Activated T-helper 2 cell treated with anti-CD3 and anti-CD28 coated beads, Interferon-gamma antibody, Interleukin-2, Interleukin-4, amounts not matched to agents 10 μg/mL and 5 μg/mL and 100 μg/mL, durations not matched to agents 14 hours and 24 hours and 36 hours (primary cell): ENCODE measurements around the gene AKR1D1. TPM values are rescaled to one million over a fixed set of nuclear protein-coding genes. Genes with fewer than 3 reads are reported as not detected.
"Not testable (repeated sequence)": the region's sequence is repeated elsewhere in the genome, so short reads cannot be mapped to it uniquely, and the experiment has no call there.

Experiments used
- DNase-seq: peaks from one replicate; pipeline ENCODE4 v3.0.0; 2021; ENCODE audit warnings: low spot score
- H3K27ac Mint-ChIP-seq: one replicate; pipeline ENCODE4 v1.8.0; 2021; ENCODE audit warnings: mixed read lengths
- H3K27me3 Mint-ChIP-seq: one replicate; pipeline ENCODE4 v1.8.0; 2021; ENCODE audit warnings: low read depth, mixed read lengths
- H3K36me3 Mint-ChIP-seq: one replicate; pipeline ENCODE4 v1.8.0; 2021; ENCODE audit warnings: low read depth, mixed read lengths
- H3K4me1 Mint-ChIP-seq: one replicate; pipeline ENCODE4 v1.8.0; 2021; ENCODE audit warnings: low read depth, mixed read lengths
- H3K4me3 Mint-ChIP-seq: one replicate; pipeline ENCODE4 v1.8.0; 2021; ENCODE audit warnings: low read depth, mild to moderate bottlenecking, moderate library complexity, mixed read lengths
- H3K9me3 Mint-ChIP-seq: one replicate; pipeline ENCODE4 v1.8.0; 2021; ENCODE audit warnings: mixed read lengths
- intact Hi-C: fragments of 100-400 bp; cut with micrococcal nuclease; formaldehyde crosslinking; loops from one replicate; pipeline ENCODE4 v1.15.1; 2023
- total RNA-seq: library from RNA; stranded (reverse); gene quantifications from 2 replicates; pipeline ENCODE4 v1.2.3, GENCODE V29; 2022

The AKR1D1 gene
- total RNA-seq, 1 donor from 2014 or later = not detected

DNA sequence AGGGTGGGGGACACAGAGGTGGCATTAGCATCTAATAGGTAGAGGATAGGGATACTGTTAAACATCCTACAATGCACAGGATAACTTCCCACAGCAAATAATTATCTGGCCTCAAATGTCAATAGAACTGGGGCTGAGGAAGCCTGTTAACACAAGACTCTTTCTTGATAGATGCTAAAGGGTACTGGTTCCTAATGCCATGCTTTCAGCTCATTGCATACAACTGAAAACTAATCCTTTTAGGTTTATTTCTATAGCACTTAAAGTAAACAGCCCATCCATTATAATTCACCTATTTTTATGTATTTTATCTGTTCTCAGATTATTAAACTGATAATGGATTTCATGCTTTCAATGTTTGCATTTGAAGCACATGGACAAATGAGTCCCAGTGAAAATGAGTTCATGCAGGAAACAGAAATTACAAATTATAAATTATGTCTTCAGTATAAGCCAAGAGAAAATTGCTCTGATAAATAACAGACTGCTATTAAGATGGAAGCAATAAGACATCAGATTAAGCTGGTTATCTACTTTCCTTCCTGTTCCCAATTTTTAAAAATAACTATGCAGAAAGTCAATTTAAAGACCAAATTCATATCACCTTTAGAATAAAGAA is 66.4 kb downstream of the AKR1D1 start:
- intact Hi-C loops = no loop called here
- no peak overlapping the region for H3K27ac Mint-ChIP-seq
- peaks cover 12% of the 10 kb centered on the region for H3K27me3 Mint-ChIP-seq
- no peaks in the 10 kb centered on the region for H3K36me3 Mint-ChIP-seq
- no peak overlapping the region for H3K4me3 Mint-ChIP-seq
- DNase-seq = no peak
- no peaks in the 10 kb centered on the region for H3K9me3 Mint-ChIP-seq
- peaks cover 6% of the 10 kb centered on the region for H3K4me1 Mint-ChIP-seq

DNA sequence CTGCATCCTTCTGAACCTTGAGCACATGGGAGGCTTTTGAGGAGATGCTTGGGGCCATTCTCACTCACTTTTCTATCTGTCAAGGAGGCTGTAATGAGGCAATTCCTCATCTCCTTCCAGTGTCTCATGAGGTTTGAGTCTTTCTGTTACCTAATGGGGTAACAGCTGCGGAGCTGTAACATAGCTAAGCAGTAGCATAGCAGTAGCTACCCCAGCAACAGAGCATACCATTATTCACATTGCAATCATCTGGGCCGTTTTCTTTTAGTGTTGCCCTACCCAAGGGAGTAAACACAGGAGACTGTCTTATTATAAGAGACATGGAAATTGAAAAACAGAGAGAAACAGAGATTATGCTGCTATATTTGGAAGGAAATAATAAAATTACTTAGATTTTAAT is 68.7 kb downstream of the AKR1D1 start:
- H3K27ac Mint-ChIP-seq = no peak overlapping the region
- DNase-seq = no peak
- H3K36me3 Mint-ChIP-seq = no peaks in the 10 kb centered on the region
- H3K4me1 Mint-ChIP-seq = peaks cover 6% of the 10 kb centered on the region
- intact Hi-C loops = no loop called here
- H3K9me3 Mint-ChIP-seq = no peaks in the 10 kb centered on the region
- no peak overlapping the region for H3K4me3 Mint-ChIP-seq
- peaks cover 13% of the 10 kb centered on the region for H3K27me3 Mint-ChIP-seq

DNA sequence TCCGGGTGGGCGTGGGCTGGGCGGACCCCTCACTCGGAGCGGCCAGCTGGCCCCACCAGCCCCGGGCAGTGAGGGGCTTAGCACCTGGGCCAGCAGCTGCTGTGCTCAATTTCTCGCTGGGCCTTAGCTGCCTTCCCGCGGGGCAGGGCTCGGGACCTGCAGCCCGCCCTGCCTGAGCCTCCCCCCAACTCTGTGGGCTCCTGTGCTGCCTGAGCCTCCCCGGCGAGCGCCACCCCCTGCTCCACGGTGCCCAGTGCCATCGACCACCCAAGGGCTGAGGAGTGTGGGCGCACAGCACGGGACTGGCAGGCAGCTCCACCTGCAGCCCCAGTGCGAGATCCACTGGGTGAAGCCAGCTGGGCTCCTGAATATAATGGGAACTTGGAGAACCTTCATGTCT is 70.0 kb downstream of the AKR1D1 start:
- not testable (repeated sequence) for H3K4me3 Mint-ChIP-seq

DNA sequence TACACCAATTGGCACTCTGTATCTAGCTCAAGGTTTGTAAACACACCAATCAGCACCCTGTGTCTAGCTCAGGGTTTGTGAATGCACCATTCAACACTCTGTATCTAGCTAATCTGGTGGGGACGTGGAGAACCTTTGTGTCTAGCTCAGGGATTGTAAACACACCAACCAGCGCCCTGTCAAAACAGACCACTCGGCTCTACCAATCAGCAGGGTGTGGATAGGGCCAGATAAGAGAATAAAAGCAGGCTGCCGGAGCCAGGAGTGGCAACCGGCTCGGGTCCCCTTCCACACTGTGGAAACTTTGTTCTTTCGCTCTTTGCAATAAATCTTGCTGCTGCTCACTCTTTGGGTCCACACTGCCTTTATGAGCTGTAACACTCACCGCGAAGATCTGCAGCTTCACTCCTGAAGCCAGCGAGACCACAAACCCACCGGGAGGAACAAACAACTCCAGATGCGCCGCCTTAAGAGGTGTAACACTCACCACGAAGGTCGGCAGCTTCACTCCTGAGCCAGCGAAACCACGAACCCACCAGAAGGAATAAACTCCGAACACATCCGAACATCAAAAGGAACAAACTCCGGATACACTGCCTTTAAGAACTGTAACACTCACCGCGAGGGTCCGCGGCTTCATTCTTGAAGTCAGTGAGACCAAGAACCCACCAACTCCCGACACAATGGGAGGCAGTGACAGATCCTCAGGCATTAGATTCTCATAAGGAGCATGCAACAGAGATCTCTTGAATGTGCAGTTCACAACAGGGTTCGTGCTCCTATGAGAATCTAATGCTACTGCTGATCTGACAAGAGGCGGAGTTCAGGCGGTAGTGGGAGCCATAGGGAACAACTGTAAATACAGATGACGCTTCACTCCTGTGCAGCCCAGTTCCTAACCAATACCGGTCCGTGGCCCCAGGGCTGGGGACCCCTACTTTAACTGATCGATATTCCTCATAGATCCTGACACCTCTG is 70.8 kb downstream of the AKR1D1 start:
- H3K27me3 Mint-ChIP-seq = peaks cover 13% of the 10 kb centered on the region
- H3K36me3 Mint-ChIP-seq, H3K4me1 Mint-ChIP-seq, DNase-seq, intact Hi-C loops, H3K27ac Mint-ChIP-seq, H3K9me3 Mint-ChIP-seq: not testable (repeated sequence)
- H3K4me3 Mint-ChIP-seq = peak overlapping the region; percentile 51

More for the DNA sequence above, 70.0 kb downstream of the AKR1D1 start:
- intact Hi-C loops, H3K36me3 Mint-ChIP-seq, H3K4me1 Mint-ChIP-seq, H3K27ac Mint-ChIP-seq, H3K9me3 Mint-ChIP-seq, DNase-seq: not testable (repeated sequence)
- H3K27me3 Mint-ChIP-seq = peaks cover 13% of the 10 kb centered on the region

DNA sequence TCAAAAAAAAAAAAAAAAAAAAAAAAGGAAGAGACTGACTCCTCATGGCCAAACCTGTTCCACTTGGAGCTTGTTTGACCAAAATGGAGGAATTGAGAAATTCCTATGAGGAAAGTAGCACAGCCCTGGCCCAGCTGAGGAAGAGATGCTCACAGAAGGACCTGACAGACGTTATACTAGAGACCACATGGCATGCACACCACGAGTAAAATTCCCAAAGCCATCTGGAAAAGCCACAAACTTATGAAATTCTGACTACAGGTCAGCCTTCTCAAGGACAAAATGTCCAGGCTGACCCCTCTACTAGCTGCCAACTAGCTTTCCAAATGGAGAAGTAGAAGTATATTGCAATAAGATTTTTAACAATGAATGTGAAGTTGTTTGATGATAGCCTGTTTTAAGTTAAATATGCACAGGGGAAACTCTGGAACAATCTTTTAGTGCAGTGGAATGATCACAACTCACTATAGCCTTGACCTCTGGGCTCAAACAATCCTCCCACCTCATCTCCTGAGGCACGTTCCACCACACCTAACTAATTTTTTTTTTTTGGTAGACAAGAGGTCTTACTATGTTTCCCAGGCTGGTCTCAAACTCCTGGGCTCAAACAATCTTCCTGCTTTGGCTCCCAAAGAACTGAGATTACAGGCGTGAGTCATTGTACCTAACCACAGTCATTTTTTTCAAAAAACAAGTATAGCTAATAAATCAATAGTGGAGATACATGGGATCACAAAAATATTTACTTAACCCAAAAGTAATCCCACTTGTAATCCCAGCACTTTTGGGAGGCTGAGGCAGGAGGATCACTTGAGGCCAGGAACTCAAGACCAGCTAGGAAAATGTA is 75.7 kb downstream of the AKR1D1 start:
- Mint-ChIP-seq H3K36me3 (no peaks in the 10 kb centered on the region), H3K9me3 (no peaks in the 10 kb centered on the region), H3K27me3 (peaks cover 10% of the 10 kb centered on the region), H3K4me1 (peaks cover 3% of the 10 kb centered on the region), H3K4me3 (no peak overlapping the region), H3K27ac (no peak overlapping the region)
- intact Hi-C loops = no loop called here
- no peak for DNase-seq

DNA sequence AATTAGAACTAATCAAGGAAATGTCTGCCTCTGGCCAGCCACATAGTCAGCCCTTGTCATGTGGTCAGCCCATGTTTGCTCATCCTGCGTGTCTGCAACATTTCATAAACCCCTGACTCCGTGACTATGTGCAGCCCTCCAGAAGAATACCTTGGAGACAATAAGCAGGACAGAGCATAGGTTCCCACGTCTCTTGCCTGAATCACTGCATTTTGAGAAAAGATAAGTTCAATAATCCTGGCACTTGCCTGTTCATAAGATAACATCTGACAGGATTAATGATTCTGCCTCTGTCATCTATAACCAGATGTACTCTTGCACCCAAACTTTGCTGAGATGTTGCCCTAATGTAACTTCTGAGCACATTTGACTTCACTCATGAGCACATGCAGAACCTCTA is 78.4 kb downstream of the AKR1D1 start:
- Mint-ChIP-seq H3K36me3 (no peaks in the 10 kb centered on the region), H3K4me3 (no peak overlapping the region), H3K9me3 (no peaks in the 10 kb centered on the region), H3K27me3 (peaks cover 2% of the 10 kb centered on the region), H3K27ac (no peak overlapping the region), H3K4me1 (no peaks in the 10 kb centered on the region)
- DNase-seq = no peak
- intact Hi-C loops = no loop called here

DNA sequence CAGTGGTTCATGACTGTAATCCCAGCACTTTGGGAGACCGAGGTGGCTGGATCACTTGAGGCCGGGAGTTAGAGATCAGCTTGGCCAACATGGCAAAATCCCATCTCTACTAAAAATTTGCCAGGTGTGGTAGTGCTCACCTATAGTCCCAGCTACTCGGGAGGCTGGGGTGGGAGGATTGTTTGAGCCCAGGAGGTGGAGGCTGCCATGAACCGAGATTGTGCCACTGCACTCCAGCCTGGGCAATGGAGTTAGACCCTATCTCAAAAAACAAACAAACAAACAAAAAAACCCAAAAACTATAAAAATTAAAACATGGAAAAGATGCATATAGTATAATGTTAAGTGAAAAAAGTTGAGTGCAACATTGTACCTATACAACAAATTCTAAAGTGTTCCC is 81.4 kb downstream of the AKR1D1 start:
- intact Hi-C loops = no loop called here
- Mint-ChIP-seq H3K27me3 (no peaks in the 10 kb centered on the region), H3K9me3 (no peaks in the 10 kb centered on the region), H3K27ac (no peak overlapping the region), H3K36me3 (no peaks in the 10 kb centered on the region), H3K4me1 (no peaks in the 10 kb centered on the region), H3K4me3 (no peak overlapping the region)
- DNase-seq = no peak

DNA sequence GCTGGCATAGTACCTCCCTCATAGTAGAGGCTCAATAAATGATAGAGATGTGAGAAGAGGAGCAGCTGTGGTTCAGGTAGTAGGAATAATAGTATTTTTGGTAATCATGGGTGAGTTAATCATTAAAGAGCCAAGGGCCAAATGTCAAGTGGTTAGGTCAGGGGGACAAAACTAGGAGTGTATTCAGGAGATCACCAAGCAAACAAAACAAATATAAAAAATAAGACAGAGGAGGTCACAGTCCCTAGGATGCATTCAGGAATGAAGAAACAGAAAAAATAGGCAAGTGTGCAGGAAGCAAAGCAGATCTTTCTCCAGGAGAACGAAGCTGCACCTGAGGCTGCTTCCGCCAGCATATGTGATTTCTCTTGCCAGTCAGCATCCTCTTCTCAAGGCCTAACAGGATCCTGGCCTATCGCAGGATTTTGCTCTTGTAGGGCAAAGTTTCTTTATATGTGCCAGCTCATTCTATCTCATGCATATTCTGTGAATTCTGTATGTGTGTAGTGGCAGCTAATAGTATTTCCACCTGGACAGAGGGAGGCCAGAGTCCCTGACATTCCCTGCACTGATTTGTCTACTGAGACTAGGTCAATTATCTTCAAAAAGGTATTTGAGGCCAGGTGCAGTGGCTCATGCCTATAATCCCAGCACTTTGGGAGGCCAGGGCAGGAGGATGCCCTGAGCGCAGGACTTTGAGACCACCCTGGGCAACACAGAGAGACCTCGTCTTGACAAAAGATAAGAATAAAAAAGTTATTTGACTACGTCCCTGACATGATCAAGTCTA is 82.7 kb downstream of the AKR1D1 start:
- Mint-ChIP-seq H3K4me3 (no peak overlapping the region), H3K9me3 (peaks cover 2% of the 10 kb centered on the region), H3K27ac (no peak overlapping the region), H3K36me3 (no peaks in the 10 kb centered on the region), H3K4me1 (no peaks in the 10 kb centered on the region), H3K27me3 (no peaks in the 10 kb centered on the region)
- intact Hi-C loops = no loop called here
- no peak for DNase-seq

- H3K4me3 Mint-ChIP-seq = no peak overlapping the region
- H3K27me3 Mint-ChIP-seq = no peaks in the 10 kb centered on the region
- no peaks in the 10 kb centered on the region for H3K4me1 Mint-ChIP-seq
- no peak overlapping the region for H3K27ac Mint-ChIP-seq
- intact Hi-C loops = loop anchor here (1.0 kb wide), 2 partner anchors 577 to 705 kb away; no protein-coding TSS in a partner anchor
- H3K9me3 Mint-ChIP-seq = peaks cover 14% of the 10 kb centered on the region
- peak; percentile 67 for DNase-seq
- peaks cover 6% of the 10 kb centered on the region for H3K36me3 Mint-ChIP-seq
Measured at GRCh38 chr7:138161600-138162081, 85.4 kb downstream of the AKR1D1 start.

GRCh38 chr7:138162236-138162635 is 86.0 kb downstream of the AKR1D1 start:
- H3K27me3 Mint-ChIP-seq = no peaks in the 10 kb centered on the region
- no peak overlapping the region for H3K4me3 Mint-ChIP-seq
- intact Hi-C loops = no loop called here
- no peak overlapping the region for H3K27ac Mint-ChIP-seq
- H3K36me3 Mint-ChIP-seq = peaks cover 6% of the 10 kb centered on the region
- no peak for DNase-seq
- no peaks in the 10 kb centered on the region for H3K4me1 Mint-ChIP-seq
- peaks cover 14% of the 10 kb centered on the region for H3K9me3 Mint-ChIP-seq

- Mint-ChIP-seq H3K9me3 (peaks cover 14% of the 10 kb centered on the region), H3K4me3 (no peak overlapping the region), H3K4me1 (no peaks in the 10 kb centered on the region), H3K36me3 (peaks cover 6% of the 10 kb centered on the region), H3K27ac (no peak overlapping the region), H3K27me3 (peaks cover 10% of the 10 kb centered on the region)
- intact Hi-C loops = no loop called here
- no peak for DNase-seq
Measured at GRCh38 chr7:138163800-138164199, 87.5 kb downstream of the AKR1D1 start.

- intact Hi-C loops = no loop called here
- no peak for DNase-seq
- Mint-ChIP-seq H3K27ac (no peak overlapping the region), H3K9me3 (peaks cover 14% of the 10 kb centered on the region), H3K36me3 (peaks cover 6% of the 10 kb centered on the region), H3K4me3 (no peak overlapping the region), H3K4me1 (peaks cover 8% of the 10 kb centered on the region), H3K27me3 (peaks cover 10% of the 10 kb centered on the region)
Measured at GRCh38 chr7:138164804-138165203, 88.5 kb downstream of the AKR1D1 start.
